ENCODE data around the gene DLGAP4. TPM values are rescaled to one million over a fixed set of nuclear protein-coding genes. Genes with fewer than 3 reads are reported as not detected.

DLGAP4 gene
- total RNA-seq, 1 donor from 2014 or later: 61.2 TPM

- ATAC-seq: no peak
- intact Hi-C loops (cut with DNase I): no loop called here
Observed at GRCh38 chr20:36351937-36352336, 45.8 kb downstream of the DLGAP4 start.

GRCh38 chr20:36352843-36353553 lies 46.9 kb downstream of the DLGAP4 start:
- no peak for DNase-seq
- intact Hi-C loops (cut with DNase I): no loop called here
- H3K27ac ChIP-seq: no peak overlapping the region
- no peaks in the 10 kb centered on the region for H3K9me3 ChIP-seq
- no peaks in the 10 kb centered on the region for H3K27me3 ChIP-seq
- no peak for ATAC-seq
- H3K36me3 ChIP-seq: no peaks in the 10 kb centered on the region
- H3K4me1 ChIP-seq: no peaks in the 10 kb centered on the region
- no peak for TF ChIP-seq CTCF (IDR thresholded peaks at IDR 0.05)
- no peak overlapping the region for H3K4me3 ChIP-seq

More at GRCh38 chr20:36351937-36352336, 45.8 kb downstream of the DLGAP4 start:
- H3K36me3 ChIP-seq: no peaks in the 10 kb centered on the region
- no peak for TF ChIP-seq CTCF (IDR thresholded peaks at IDR 0.05)
- H3K27me3 ChIP-seq: no peaks in the 10 kb centered on the region
- no peak overlapping the region for H3K4me3 ChIP-seq
- H3K27ac ChIP-seq: no peak overlapping the region
- no peaks in the 10 kb centered on the region for H3K4me1 ChIP-seq
- DNase-seq: no peak
- H3K9me3 ChIP-seq: no peaks in the 10 kb centered on the region

- no peaks in the 10 kb centered on the region for H3K4me1 ChIP-seq
- H3K4me3 ChIP-seq: no peak overlapping the region
- H3K9me3 ChIP-seq: no peaks in the 10 kb centered on the region
- ATAC-seq (no peak), DNase-seq (no peak)
- intact Hi-C loops (cut with DNase I): no loop called here
- no peak overlapping the region for H3K27ac ChIP-seq
- no peak for TF ChIP-seq CTCF (IDR thresholded peaks at IDR 0.05)
- no peaks in the 10 kb centered on the region for H3K27me3 ChIP-seq
- no peaks in the 10 kb centered on the region for H3K36me3 ChIP-seq
Observed at GRCh38 chr20:36353740-36354139, 47.6 kb downstream of the DLGAP4 start.

- Histone ChIP-seq H3K4me3 (no peak overlapping the region), H3K27me3 (no peaks in the 10 kb centered on the region), H3K9me3 (no peaks in the 10 kb centered on the region), H3K4me1 (no peaks in the 10 kb centered on the region), H3K36me3 (no peaks in the 10 kb centered on the region), H3K27ac (no peak overlapping the region)
- intact Hi-C loops (cut with DNase I): no loop called here
- no peak for TF ChIP-seq CTCF (IDR thresholded peaks at IDR 0.05)
- DNase-seq (no peak), ATAC-seq (no peak)
Observed at GRCh38 chr20:36355469-36356171, 49.5 kb downstream of the DLGAP4 start.

- Histone ChIP-seq H3K9me3 (no peaks in the 10 kb centered on the region), H3K4me1 (no peaks in the 10 kb centered on the region), H3K27ac (no peak overlapping the region), H3K36me3 (no peaks in the 10 kb centered on the region), H3K27me3 (no peaks in the 10 kb centered on the region), H3K4me3 (no peak overlapping the region)
- TF ChIP-seq CTCF (IDR thresholded peaks at IDR 0.05): no peak
- no peak for DNase-seq
- intact Hi-C loops (cut with DNase I): no loop called here
- no peak for ATAC-seq
Observed at GRCh38 chr20:36359668-36360406, 53.7 kb downstream of the DLGAP4 start.

Measured in upper lobe of right lung (tissue), 1 donor.